HG03025 (cell line): ENCODE measurements around the gene LSM3.
A peak's percentile ranks its signal among the peaks of the same experiment; 100 is the strongest.

ENCODE experiments used
- ATAC-seq: cut with Tn5 transposase; IDR thresholded peaks from one replicate; pipeline ENCODE4 v1.9.1; 2021; ENCODE audit warnings: mild to moderate bottlenecking, moderate library complexity; ENCODE audit not compliant: unreplicated experiment, low FRiP score

The LSM3 gene

GRCh38 chr3:14178247-14179113 is at the start of gene LSM3, which contains the start of gene XPC:
Gene LSM3 (plus strand): TSS chr3:14178817. CDS start chr3:14178861, 44 bp downstream.
Gene XPC (minus strand): TSS chr3:14178601. CDS start chr3:14178568, 33 bp downstream.
- ATAC-seq = peak; percentile 92

- no peak for ATAC-seq
Observed at GRCh38 chr3:14129296-14129695, 49.3 kb upstream of the LSM3 start.

GRCh38 chr3:14130230-14130629 is 48.4 kb upstream of the LSM3 start:
- ATAC-seq = no peak

GRCh38 chr3:14130707-14131106 is 47.9 kb upstream of the LSM3 start:
- ATAC-seq = no peak

DNA sequence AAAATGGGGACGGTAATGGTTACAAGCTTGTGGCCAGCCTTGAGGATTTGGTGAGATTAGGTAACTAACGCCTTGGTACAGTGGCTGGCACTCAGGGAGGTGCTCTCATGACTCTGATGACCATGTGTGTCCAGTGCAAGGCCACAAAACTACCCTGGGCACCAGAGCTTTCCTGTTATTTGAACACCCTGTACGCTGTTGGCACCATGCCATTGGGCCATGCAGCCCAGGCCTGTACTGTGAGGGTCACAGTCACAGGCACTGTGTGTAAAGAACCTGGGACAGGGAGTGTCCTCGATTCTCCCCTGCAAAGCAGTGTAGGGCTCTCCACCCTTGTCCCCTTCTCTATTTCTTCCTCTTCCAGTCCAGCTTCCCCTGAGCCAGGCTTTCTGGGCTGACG is 47.5 kb upstream of the LSM3 start:
- ATAC-seq = no peak

GRCh38 chr3:14132120-14132519 is 46.5 kb upstream of the LSM3 start:
- no peak for ATAC-seq

- no peak for ATAC-seq
Observed at GRCh38 chr3:14132689-14133088, 45.9 kb upstream of the LSM3 start.

- ATAC-seq = no peak
Observed at GRCh38 chr3:14133188-14133800, 45.3 kb upstream of the LSM3 start.

DNA sequence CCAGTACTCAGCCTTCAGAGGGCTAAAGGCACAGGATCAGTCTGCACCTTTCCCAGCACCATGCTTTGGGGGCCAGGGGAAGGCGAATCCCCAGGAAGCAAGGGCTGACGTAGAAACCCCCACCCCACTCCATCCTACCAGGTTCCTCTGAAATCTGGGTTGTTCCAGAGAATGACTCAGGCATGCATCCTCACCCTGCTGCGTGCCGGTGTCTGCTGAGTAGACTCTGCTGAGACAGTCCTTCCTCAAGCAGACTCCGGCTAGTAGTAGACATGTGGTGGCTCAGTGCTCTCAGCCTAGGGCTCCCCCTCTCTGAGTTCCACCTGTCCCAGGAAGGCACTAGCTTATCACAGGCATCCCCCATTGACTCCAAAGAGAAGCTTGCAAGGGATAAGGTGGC is 44.7 kb upstream of the LSM3 start:
- no peak for ATAC-seq

- ATAC-seq = no peak
Observed at GRCh38 chr3:14134291-14134690, 44.3 kb upstream of the LSM3 start.

DNA sequence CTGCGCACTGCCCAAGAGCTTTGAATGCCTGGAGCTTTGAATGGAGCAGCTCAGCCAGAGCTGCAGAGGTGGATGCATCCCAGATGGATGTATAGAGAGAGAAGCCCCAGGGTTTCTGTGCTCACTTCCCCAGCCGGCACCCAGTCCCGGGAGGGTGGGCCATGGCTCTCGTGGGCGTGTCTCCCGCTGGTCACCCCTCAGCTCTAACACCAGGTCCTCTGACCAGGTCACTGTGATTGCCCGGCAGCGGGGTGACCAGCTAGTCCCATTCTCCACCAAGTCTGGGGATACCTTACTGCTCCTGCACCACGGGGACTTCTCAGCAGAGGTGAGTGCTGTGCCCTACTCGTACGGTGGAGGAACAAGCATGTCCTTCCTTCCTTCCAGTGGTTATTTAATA is 43.0 kb upstream of the LSM3 start:
- no peak for ATAC-seq

GRCh38 chr3:14137004-14137403 is 41.6 kb upstream of the LSM3 start:
- ATAC-seq = no peak

DNA sequence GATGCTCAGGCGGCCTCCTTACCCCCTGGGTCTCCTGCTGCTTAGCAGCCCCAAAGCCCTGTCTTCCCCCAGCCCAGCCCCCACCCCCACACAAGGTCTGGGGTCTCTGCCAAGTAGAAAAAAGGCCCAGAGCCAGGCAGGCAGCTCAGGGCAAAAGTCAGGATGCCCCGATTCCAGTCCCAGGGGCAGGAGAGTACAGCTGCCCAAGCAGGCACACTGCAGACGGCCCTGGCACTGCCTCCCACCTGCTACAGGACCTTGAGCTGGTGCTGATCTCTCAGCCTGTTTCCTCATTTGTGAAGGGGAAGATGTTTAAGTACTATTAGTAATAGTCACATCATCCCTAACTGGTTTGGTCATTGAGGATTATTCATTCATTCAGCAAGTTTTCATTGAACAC is 41.2 kb upstream of the LSM3 start:
- ATAC-seq = no peak

DNA sequence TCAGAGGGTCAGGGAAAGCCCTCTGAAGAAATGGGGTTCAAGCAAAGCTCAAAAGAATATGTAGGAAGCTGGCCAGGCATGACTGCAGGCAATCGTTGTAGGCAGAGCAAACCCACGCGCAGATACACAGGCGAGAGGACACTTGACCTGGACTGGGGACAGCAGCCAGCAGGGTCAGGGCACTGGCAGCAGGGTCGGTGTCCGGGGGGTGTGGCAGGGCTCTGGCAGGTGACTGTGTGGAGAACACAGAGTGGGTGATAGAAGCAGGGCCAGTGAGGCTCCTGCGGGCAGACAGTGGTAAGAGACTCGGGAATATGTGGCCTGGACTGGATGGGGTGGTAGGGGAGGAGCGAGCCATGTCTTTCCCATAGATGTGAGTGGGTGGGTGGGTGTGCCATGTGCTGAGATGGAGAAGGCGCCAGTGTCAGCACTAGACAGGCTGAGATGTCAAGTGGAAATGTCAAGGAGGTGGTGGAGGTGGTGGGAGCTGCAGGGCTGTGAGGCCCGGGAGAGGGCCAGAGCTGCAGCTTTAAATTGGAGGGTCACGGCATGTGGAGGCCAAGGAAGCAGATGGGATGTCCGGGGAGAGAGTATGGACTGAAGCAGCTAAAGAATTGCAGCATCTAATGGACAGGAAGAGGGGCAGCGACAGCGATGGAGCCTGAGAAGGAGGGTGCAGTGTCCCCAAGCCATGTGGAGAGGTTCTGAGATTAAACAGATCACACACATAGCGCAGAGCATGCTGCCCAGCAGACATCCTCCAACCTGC is 40.3 kb upstream of the LSM3 start:
- no peak for ATAC-seq

DNA sequence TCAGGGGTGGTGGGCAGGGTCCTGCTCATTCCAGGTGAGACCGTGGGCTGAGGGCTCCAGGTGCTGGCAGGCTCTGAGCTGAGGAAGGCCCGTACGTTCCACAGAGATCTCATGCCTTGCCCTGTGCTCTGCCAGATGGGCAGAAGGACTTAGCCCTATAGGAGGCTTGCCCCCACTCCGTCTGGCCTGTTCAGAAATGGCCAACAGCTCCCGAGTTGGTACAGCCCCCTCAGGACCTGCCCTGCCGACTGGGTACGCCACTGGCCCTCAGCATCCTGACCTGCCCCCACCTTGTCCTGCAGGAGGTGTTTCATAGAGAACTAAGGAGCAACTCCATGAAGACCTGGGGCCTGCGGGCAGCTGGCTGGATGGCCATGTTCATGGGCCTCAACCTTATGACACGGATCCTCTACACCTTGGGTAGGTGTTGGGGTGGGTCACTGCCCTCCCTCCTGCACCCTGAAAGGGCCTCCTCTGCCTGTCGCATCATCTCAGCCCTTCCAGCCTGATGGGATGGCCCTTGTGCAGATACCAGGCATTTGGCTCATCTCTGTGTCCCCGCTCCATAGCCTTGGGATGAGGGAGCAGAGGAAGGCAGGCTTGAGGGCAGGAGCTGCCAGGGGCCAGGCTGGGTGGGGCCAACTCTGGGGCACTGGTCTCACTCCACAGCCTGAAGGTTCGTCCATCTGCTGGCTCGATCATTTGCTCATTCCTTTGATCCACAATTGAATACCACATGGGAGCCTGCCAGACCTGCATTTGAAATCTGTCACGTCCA is 39.5 kb upstream of the LSM3 start:
- ATAC-seq = no peak

GRCh38 chr3:14139771-14140170 is 38.8 kb upstream of the LSM3 start:
- no peak for ATAC-seq

- no peak for ATAC-seq
Observed at GRCh38 chr3:14140668-14141067, 37.9 kb upstream of the LSM3 start.

- no peak for ATAC-seq
Observed at GRCh38 chr3:14141144-14141543, 37.5 kb upstream of the LSM3 start.

DNA sequence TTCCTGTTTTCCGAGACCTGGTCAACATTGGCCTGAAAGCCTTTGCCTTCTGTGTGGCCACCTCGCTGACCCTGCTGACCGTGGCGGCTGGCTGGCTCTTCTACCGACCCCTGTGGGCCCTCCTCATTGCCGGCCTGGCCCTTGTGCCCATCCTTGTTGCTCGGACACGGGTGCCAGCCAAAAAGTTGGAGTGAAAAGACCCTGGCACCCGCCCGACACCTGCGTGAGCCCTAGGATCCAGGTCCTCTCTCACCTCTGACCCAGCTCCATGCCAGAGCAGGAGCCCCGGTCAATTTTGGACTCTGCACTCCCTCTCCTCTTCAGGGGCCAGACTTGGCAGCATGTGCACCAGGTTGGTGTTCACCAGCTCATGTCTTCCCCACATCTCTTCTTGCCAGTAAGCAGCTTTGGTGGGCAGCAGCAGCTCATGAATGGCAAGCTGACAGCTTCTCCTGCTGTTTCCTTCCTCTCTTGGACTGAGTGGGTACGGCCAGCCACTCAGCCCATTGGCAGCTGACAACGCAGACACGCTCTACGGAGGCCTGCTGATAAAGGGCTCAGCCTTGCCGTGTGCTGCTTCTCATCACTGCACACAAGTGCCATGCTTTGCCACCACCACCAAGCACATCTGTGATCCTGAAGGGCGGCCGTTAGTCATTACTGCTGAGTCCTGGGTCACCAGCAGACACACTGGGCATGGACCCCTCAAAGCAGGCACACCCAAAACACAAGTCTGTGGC is 36.8 kb upstream of the LSM3 start:
- ATAC-seq = no peak
